Thoracic aorta endothelial cell (primary cell): ENCODE measurements around the gene SLC22A6. TPM values are rescaled to one million over a fixed set of nuclear protein-coding genes. Genes with fewer than 3 reads are reported as not detected.

Source experiments
- small RNA-seq: library from RNA; depleted of rRNA; stranded (forward); fragments of <200 nt; gene quantifications from one replicate; pipeline ENCODE3, GENCODE V24; 2012
- total RNA-seq: library from RNA; depleted of rRNA; stranded (reverse); fragments of >200 nt; gene quantifications from 2 replicates; pipeline ENCODE4 v1.2.3, GENCODE V29; 2012

The SLC22A6 gene, protein sequence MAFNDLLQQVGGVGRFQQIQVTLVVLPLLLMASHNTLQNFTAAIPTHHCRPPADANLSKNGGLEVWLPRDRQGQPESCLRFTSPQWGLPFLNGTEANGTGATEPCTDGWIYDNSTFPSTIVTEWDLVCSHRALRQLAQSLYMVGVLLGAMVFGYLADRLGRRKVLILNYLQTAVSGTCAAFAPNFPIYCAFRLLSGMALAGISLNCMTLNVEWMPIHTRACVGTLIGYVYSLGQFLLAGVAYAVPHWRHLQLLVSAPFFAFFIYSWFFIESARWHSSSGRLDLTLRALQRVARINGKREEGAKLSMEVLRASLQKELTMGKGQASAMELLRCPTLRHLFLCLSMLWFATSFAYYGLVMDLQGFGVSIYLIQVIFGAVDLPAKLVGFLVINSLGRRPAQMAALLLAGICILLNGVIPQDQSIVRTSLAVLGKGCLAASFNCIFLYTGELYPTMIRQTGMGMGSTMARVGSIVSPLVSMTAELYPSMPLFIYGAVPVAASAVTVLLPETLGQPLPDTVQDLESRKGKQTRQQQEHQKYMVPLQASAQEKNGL
- not detected in 2 replicates for total RNA-seq

GRCh38 chr11:62984451-62984991 lies at the start of gene SLC22A6:
TSS of gene SLC22A6 (minus strand) at chr11:62984967. CDS start at chr11:62984690, 277 bp downstream.

DNA sequence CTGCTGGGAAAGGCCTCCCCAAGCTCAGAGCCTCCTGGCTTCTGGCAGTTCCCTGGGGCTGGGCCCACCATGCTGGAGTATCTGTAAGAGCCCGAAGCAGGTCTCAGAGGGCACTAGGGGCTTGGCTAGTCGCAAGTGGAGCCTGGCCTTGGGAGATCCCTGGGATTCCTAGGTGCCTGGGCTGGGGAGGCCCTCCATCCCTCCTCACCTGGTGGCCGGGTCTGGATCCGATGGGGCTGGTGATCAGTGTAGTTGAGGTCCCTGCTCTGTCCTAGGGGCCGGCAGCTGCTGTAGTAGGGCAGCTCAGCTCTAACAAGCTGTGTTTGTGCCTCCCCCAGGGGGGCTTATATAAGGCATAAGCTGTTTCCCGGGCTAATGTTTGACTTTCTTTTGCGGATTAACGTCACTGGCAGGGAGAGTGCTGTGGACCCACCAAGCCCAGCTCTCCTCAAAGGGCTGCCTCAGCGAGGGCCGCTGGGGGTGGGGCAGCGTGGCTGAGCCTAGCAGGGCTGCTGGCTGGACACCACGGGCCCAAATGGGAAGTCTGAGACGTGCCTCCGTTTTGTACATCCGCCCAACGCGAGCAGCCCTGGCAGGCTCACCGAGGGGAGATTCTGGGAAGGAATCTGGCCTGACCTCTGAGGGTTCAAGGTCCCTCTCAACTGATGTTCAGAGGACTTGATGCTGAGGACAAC lies 30.9 kb upstream of the SLC22A6 start, which contains the start of gene SLC22A8:
SLC22A8 (minus strand) TSS at position 321 of the 695 bp plus-strand sequence. CDS start 883 bp downstream, outside the sequence.

Small RNA genes lying within 50 kb of the gene (small RNA-seq; reads per million reads assigned to genes)
- not detected for gene RN7SL259P

Other genes starting within 250 kb of the SLC22A6 start
- 7.2 and 8.0 TPM in 2 replicates for gene ZBTB3, start 230.8 kb downstream of the SLC22A6 start, total RNA-seq
- gene POLR2G, start 223.4 kb downstream of the SLC22A6 start, total RNA-seq, result 44.5 and 48.2 TPM in 2 replicates
- gene TAF6L, start 213.6 kb downstream of the SLC22A6 start, total RNA-seq, result 16.2 and 19.7 TPM in 2 replicates
- 28.4 and 31.9 TPM in 2 replicates for gene TMEM179B, start 197.6 kb downstream of the SLC22A6 start, total RNA-seq
- gene TMEM223, start 193.0 kb downstream of the SLC22A6 start, total RNA-seq, result 8.9 and 10.1 TPM in 2 replicates
- 47.5 and 52.9 TPM in 2 replicates for gene NXF1, start 179.5 kb downstream of the SLC22A6 start, total RNA-seq
- gene STX5, start 152.9 kb downstream of the SLC22A6 start, total RNA-seq, result 28.1 TPM in 2 replicates
- not detected in 2 replicates for gene TEX54, start 152.1 kb downstream of the SLC22A6 start, total RNA-seq
- gene WDR74, start 145.4 kb downstream of the SLC22A6 start, total RNA-seq, result 38.7 and 44.7 TPM in 2 replicates
- gene SLC3A2, start 104.1 kb downstream of the SLC22A6 start, total RNA-seq, result 128 and 158 TPM in 2 replicates
- gene CHRM1, start 63.6 kb downstream of the SLC22A6 start, total RNA-seq, result not detected in 2 replicates
- not detected in 2 replicates for gene SLC22A8, start 30.9 kb upstream of the SLC22A6 start, total RNA-seq
- not detected in 2 replicates for gene SLC22A24, start 159.3 kb upstream of the SLC22A6 start, total RNA-seq